GM18858 (cell line): ENCODE measurements around the gene KLRF1.

ENCODE experiments used
- ATAC-seq: cut with Tn5 transposase; IDR thresholded peaks from one replicate; pipeline ENCODE4 v1.9.1; 2021; ENCODE audit not compliant: unreplicated experiment

The KLRF1 gene

DNA sequence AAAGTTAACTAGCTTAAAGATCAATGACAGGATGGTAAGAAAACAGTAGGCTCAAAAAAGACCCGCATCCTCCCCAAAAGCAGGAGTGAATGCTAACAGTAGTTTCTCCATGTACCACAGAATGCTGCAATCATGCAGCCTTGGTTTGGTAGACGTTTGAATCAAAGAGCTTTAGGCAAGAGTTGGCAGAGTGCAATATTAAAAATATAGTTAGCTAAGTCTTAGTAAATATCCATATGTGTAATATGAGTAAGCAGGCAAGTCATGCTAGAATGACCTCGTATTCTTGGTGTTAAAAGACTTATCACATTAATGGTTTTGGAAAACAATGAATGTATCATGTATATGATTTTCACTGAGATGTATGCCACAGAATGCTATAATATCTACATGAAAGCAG is 18.8 kb upstream of the KLRF1 start:
- ATAC-seq, result no peak

DNA sequence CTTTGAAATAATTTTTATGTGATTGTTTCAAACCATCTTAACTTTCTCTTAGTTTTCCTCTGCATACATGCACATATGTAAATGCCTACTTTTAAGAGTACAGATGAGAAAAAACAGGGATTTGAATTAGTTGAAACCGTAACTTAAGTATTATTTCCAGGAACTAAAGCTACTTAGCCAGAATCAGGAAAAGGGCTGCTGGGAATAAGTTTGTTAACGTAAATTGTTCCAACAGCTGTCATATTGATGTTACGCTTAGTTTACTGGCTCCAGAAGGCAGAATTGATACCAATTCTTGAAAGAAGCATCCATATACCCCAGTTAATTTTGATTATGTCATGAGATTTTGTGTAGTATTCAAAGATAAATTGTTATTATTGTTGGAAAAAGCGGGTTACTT is 17.9 kb upstream of the KLRF1 start:
- ATAC-seq, result no peak

DNA sequence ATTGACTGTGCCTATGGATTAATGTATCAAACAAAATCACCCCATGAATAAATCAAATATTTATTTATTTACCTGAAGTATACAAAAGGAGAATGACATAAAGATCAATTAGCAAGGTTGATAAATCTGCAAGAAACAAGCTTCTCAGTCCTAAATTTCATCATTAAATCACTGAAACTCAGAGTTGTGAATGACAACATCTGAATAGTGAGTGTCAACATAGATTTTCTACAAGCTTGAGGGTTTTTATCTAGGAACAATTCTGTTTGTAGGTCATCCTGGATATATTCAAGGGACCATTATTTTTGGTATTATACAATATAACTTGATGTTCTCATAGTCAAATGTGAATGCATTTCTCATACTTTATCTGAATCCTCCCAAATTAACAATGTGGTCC is 17.4 kb upstream of the KLRF1 start:
- no peak for ATAC-seq

GRCh38 chr12:9810671-9811070 is 16.6 kb upstream of the KLRF1 start:
- no peak for ATAC-seq

GRCh38 chr12:9811621-9812020 is 15.7 kb upstream of the KLRF1 start:
- no peak for ATAC-seq

DNA sequence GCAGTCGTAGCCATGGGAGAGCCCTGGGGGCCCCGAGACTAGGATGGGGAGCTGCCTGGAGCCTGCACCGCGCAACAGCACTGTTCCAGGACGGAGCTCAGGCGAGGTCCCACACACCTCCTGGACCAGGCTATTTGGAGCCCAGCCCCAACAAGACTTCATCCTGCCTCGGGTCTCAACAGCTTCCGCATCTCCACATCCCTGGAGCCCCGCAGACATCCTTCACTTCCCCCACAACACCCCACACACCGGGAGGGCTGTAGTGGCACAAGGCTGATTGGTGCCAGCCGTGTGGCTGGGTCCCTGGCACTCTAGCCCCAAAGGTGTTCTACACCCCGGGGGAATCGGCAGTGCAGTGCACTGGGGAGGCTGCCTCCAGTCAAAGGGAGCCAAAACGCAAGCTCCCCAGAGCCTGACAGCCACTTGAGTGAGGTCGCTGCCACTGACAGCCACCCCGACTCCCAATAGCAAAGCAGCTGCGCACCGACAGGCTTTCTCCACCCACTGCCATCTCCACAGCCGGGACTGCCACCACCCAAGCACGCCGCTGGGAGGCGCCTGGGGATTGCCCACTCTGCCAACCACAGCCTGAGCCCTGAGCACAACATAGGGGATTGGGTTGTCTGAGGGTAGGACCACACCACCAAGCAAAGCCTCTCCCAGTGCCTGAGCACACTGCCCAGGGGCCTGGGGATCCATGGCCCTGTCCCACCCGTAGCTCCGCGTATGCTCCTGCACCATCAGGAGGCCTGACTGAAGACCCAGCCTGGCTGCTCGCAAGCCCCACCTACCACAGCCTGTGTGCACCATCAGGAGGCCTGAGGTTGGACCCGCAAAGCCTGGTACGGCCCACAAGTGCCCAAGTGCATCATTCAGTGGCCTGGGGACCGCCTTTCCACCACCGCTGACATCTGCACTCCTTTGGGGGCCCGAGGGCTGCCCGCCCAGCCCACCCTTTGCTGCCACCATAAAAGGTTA is 13.2 kb upstream of the KLRF1 start:
- ATAC-seq, result peak; percentile 73

DNA sequence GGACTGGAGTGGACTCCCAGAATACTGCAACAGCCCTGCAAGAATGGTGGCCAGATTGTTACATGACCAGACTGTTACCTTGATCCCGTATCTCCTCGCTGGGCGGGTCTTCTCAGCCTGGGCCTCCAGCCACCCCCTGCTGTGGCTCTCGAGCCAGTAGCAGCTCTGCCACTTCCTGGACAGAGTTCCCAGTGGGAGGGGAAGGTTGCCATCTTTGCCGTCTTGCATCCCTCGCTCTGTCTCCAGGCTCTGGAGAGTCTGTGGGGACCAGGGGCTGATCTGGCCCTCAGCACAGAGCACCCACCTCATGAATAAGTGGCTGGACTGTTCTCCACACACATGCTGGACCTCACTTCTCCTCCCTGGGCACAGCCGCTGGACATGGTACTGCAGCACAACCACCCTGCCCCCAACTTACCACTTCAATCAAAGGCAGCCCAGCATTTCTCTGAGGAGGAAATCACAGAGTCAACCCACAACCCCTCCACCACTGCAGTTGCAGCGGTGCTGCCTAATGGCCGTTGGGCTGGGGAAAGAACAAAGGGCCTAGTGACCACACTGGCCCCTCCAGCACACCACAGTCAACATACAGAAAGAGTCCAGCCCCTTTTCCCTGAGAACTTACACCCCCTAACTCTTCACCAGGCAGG is 6.9 kb upstream of the KLRF1 start:
- no peak for ATAC-seq

GRCh38 chr12:9829483-9829882 is 2.2 kb downstream of the KLRF1 start:
- no peak for ATAC-seq

GRCh38 chr12:9829982-9830381 is 2.7 kb downstream of the KLRF1 start:
- ATAC-seq, result no peak

DNA sequence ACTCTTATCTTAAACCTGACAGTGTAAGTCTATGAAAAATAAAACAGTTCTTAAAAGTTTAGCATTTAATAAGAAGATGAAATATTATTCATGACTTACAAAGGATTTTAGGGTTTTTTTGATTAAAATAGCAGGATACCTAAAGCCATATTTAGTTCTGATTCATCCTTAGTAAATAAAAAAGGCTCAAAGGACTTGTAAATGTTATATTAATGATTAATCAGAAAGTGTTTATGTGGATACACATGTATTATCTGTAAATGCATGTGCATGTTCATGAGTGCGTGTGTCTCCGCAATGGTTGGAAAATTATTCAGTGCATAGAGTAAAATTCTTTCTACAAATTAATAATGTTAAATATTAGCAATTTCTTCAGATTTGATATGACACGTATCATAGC is 4.4 kb downstream of the KLRF1 start:
- no peak for ATAC-seq

- no peak for ATAC-seq
These were observed 16.1 kb downstream of the KLRF1 start for GRCh38 chr12:9843407-9843806.

GRCh38 chr12:9848899-9849298 is 21.6 kb downstream of the KLRF1 start:
- no peak for ATAC-seq

GRCh38 chr12:9851050-9851449 is 23.8 kb downstream of the KLRF1 start:
- ATAC-seq, result no peak

- no peak for ATAC-seq
These were observed 24.6 kb downstream of the KLRF1 start for GRCh38 chr12:9851927-9852326.

- no peak for ATAC-seq
These were observed 28.9 kb downstream of the KLRF1 start for GRCh38 chr12:9856151-9856550.

GRCh38 chr12:9856894-9857293 is 29.6 kb downstream of the KLRF1 start:
- no peak for ATAC-seq

DNA sequence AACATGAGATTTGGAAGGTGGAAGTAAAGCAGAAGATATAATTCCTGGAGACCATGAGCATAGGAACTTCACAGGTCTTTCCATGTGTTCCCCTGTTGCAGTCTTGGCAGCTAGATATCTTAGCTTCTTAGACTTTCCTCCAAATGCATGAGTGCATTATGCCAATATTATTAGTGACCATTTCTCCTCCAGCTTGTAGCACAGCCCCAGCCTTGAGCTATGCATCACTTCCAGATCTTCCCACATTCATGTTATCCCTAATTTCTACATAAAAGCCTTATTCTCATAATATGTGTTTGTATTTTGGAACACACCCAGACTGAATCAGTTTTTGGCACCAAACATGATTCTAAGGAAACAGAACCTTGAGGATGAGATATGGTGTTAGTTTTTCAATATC is 30.9 kb downstream of the KLRF1 start:
- no peak for ATAC-seq

GRCh38 chr12:9864913-9865675 is 37.8 kb downstream of the KLRF1 start:
- no peak for ATAC-seq

GRCh38 chr12:9866860-9867269 is 39.6 kb downstream of the KLRF1 start:
- no peak for ATAC-seq

DNA sequence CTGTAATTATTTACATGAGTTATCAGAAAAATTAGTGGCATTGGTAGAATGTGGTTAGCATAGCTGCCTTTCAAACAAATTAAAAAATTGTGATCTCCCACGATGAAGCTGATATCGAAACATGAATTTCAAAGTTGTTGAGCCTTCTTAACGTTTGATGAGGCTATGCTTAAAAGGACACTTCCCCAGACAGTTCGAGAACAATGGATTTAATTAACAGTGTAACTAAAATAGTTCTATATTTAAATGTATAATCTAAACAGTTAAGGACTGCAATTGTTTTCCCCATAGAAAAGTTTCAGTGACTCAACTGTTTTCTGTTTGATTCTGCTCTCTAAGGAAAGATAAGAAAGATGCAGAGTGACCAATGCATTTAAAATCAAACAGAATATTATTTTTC is 40.2 kb downstream of the KLRF1 start:
- ATAC-seq, result no peak

GRCh38 chr12:9868311-9868801 is 41.1 kb downstream of the KLRF1 start:
- ATAC-seq, result no peak

DNA sequence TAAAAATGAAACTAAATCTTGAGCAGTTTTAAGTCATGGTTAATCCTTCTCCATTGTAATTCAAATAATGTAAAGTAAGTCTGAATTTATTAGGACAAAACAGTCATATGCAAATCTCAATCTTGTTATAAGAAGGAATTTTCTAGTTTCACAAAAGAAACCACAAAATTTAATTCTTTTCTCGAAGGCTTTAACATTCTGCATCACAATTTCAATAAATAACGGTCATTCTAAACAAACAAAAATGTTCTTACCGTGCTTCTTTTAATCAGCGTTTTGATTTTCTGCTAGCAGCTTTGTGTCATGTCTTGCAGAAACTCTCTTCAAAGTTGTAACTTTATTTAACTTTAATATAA is 41.6 kb downstream of the KLRF1 start:
- ATAC-seq, result no peak
